GM12872 (cell line): ENCODE data around the gene EFNA3.

Experiments
- TF ChIP-seq, protein P1 (sequence below): IDR thresholded peaks from 3 replicates; pipeline ENCODE4 v1.5.1; 2011; ENCODE audit warnings: low read depth, mild to moderate bottlenecking, low read length, moderate library complexity; ENCODE audit not compliant: insufficient read depth

EFNA3 gene, protein sequence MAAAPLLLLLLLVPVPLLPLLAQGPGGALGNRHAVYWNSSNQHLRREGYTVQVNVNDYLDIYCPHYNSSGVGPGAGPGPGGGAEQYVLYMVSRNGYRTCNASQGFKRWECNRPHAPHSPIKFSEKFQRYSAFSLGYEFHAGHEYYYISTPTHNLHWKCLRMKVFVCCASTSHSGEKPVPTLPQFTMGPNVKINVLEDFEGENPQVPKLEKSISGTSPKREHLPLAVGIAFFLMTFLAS

DNA sequence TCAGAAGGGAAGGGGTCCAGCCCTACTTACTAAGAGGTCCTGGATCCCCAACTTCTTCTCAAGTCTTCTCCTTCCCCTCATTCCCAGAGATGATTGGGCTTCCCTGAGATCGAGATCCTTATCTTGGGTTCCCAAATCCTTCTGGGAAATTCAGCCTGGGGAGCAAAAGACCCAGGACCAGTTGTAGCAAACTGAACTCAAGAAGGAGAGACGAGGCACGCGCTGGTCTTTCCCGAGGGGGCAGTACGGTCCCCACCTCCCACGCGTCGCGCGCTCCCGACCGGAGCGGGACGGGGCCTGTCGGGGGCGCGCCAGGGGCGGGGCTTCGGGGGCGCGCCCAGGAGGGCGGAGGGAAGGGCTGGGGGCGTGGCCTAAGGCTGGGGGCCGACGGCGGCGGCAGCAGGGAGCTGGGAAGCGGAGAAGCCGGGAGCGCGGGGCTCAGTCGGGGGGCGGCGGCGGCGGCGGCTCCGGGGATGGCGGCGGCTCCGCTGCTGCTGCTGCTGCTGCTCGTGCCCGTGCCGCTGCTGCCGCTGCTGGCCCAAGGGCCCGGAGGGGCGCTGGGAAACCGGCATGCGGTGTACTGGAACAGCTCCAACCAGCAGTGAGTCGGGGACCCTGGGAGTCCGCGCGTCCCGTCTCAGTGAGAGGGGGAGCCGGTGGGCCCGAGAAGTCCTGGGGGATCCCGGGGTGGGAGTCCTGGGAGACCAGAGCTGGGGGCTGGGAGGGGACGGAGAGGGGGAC is at the start of gene EFNA3:
Gene EFNA3, plus strand, starts transcription at position 369 of the 741 bp plus-strand sequence. Its CDS starts 105 bp downstream, at position 474.
- TF ChIP-seq, protein P1, sequence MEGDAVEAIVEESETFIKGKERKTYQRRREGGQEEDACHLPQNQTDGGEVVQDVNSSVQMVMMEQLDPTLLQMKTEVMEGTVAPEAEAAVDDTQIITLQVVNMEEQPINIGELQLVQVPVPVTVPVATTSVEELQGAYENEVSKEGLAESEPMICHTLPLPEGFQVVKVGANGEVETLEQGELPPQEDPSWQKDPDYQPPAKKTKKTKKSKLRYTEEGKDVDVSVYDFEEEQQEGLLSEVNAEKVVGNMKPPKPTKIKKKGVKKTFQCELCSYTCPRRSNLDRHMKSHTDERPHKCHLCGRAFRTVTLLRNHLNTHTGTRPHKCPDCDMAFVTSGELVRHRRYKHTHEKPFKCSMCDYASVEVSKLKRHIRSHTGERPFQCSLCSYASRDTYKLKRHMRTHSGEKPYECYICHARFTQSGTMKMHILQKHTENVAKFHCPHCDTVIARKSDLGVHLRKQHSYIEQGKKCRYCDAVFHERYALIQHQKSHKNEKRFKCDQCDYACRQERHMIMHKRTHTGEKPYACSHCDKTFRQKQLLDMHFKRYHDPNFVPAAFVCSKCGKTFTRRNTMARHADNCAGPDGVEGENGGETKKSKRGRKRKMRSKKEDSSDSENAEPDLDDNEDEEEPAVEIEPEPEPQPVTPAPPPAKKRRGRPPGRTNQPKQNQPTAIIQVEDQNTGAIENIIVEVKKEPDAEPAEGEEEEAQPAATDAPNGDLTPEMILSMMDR, result no peak

- TF ChIP-seq, protein P1, result no peak
Observed at GRCh38 chr1:155029513-155030242, 49.0 kb upstream of the EFNA3 start.

GRCh38 chr1:155030243-155030795 is 48.3 kb upstream of the EFNA3 start:
- TF ChIP-seq, protein P1, result no peak

DNA sequence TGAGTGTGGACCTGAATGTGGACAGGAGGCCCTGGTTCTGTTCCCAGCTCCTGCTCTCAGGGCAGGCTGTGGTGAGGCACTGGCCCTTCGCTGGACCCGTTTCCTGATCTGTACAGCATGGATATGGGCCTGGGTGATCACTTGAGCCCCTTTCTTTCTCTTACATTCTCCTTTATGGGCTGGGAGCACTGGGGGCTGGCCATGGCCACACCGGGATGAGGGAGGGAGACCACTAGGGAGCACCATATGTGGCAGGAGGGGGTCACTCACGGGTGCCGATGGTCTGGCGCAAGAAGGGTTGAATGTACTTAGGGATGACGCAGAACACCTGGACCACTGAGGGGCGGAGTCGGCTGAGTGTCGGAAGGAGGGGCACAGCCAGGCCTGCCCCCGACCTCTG is 47.7 kb upstream of the EFNA3 start:
- TF ChIP-seq, protein P1, result no peak

- TF ChIP-seq, protein P1, result no peak
Observed at GRCh38 chr1:155032886-155033285, 45.8 kb upstream of the EFNA3 start.

DNA sequence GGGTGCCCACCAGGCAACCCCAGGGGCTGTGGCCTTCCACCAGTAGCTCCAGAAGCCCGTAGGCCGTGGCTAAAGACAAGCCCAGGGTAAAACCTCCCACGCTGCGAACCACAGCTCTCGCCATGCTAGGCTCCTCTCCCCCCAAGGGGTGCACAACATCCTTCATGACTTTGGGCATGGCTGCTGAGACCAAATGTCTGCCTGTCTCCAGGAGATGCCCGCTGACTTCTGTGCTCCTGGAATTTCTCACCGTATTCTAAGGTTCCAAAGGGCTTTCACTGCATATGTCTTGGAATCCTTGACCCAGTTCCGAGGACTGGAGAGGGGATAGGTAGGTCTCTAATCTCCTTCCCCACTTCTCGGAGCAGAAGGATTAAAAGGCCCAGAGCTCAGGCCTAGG is 45.1 kb upstream of the EFNA3 start, which contains the start of the genes DCST1 and DCST2:
Gene DCST1, plus strand, starts transcription at position 301 of the 400 bp plus-strand sequence. CDS start 213 bp downstream, outside the sequence.
Gene DCST2, minus strand, starts transcription at position 258 of the 400 bp plus-strand sequence. Its CDS starts 80 bp downstream, at position 178.
- TF ChIP-seq, protein P1, result no peak
